H1 (cell line): Measurements from ENCODE around the gene TPSG1. TPM values are rescaled to one million over a fixed set of nuclear protein-coding genes. Genes with fewer than 3 reads are reported as not detected.
"Not testable (repeated sequence)": the region's sequence is repeated elsewhere in the genome, so short reads cannot be mapped to it uniquely, and the experiment has no call there.

Experiments used
- CTCF ChIA-PET: fragments of 300-600 bp; sonication (Branson Sonifier 250); formaldehyde crosslinking; loops from one replicate; lab custom pipeline; 2021; ENCODE audit not compliant: partially characterized antibody; lab: Charles Lee
- POLR2A ChIA-PET: fragments of 300-600 bp; sonication (Branson Sonifier 250); formaldehyde crosslinking; loops from one replicate; lab custom pipeline; 2021; ENCODE audit warnings: inconsistent platforms; ENCODE audit not compliant: partially characterized antibody; lab: Charles Lee
- DNase-seq, 2 experiments: peaks; one replicate each; pipeline versions ENCODE4 v3.0.0 to v3.0.0-alpha.2; 2010 to 2022; ENCODE audit warnings: low spot score in 2 of 2, low read depth in 1 of 2, mixed read lengths in 1 of 2
- FAIRE-seq: peaks from 2 replicates; lab custom pipeline; 2011; peaks lifted over from hg19 to GRCh38; lab: Jason Lieb, UNC
- H2AFZ ChIP-seq: 2 replicates; pipeline ENCODE4 v1.8.1; 2012; ENCODE audit warnings: low read length, inconsistent platforms
- H2AK5ac ChIP-seq: 2 replicates; pipeline ENCODE4 v1.6.1; 2013; ENCODE audit warnings: low read depth, low read length
- H2BK120ac ChIP-seq: replicated peaks from 2 replicates; pipeline ENCODE3; 2013; ENCODE audit warnings: low read depth, low read length, inconsistent platforms
- H2BK12ac ChIP-seq: 2 replicates; pipeline ENCODE4 v1.6.1; 2013; ENCODE audit warnings: low read depth, low read length
- H2BK15ac ChIP-seq: 2 replicates; pipeline ENCODE4 v1.6.1; 2013; ENCODE audit warnings: low read length
- H2BK20ac ChIP-seq: 2 replicates; pipeline ENCODE4 v1.6.1; 2013; ENCODE audit warnings: low read length
- H2BK5ac ChIP-seq: 2 replicates; pipeline ENCODE4 v1.6.1; 2013; ENCODE audit warnings: low read depth, low read length
- H3K14ac ChIP-seq: 2 replicates; pipeline ENCODE4 v1.6.1; 2013; ENCODE audit warnings: inconsistent platforms; ENCODE audit not compliant: insufficient read length
- H3K18ac ChIP-seq: 2 replicates; pipeline ENCODE4 v1.6.1; 2013; ENCODE audit warnings: low read length; ENCODE audit errors: extremely low read depth
- H3K23ac ChIP-seq: 2 replicates; pipeline ENCODE4 v1.6.1; 2013; ENCODE audit warnings: inconsistent platforms; ENCODE audit not compliant: insufficient read length
- H3K23me2 ChIP-seq: 2 replicates; pipeline ENCODE4 v1.6.1; 2013; ENCODE audit warnings: low read depth, low read length
- H3K27ac ChIP-seq: 2 replicates; pipeline ENCODE4 v1.6.1; 2011; ENCODE audit warnings: low read depth, low read length, inconsistent platforms
- H3K27me3 ChIP-seq, 4 experiments: replicated peaks in 1 of 4; 1 replicate in 1 of 4; 2 replicates in 3 of 4; pipeline versions ENCODE4 v1.6.1 to v1.8.1; 2011 to 2013; ENCODE audit warnings: low read length in 3 of 4, mild to moderate bottlenecking in 3 of 4, inconsistent platforms in 2 of 4, mixed read lengths in 2 of 4, moderate library complexity in 1 of 4; ENCODE audit not compliant: control insufficient read depth in 3 of 4, insufficient read depth in 3 of 4; ENCODE audit errors: extremely low read depth in 1 of 4
- H3K36me3 ChIP-seq, 4 experiments: 2 replicates each; pipeline versions ENCODE4 v1.6.1 to v1.8.1; 2011 to 2013; ENCODE audit warnings: mild to moderate bottlenecking in 4 of 4, low read length in 3 of 4, moderate library complexity in 2 of 4, control low read depth in 1 of 4, inconsistent platforms in 1 of 4; ENCODE audit not compliant: insufficient read depth in 4 of 4, control insufficient read depth in 2 of 4
- H3K4ac ChIP-seq: replicated peaks from 2 replicates; pipeline ENCODE3; 2013; ENCODE audit warnings: low read length, low read depth, mixed read lengths, inconsistent platforms; ENCODE audit not compliant: insufficient read length
- H3K4me1 ChIP-seq, 4 experiments: replicated peaks in 1 of 4; 1 replicate in 1 of 4; 2 replicates in 3 of 4; pipeline versions ENCODE4 v1.6.1 to v1.8.1; 2011 to 2013; ENCODE audit warnings: low read length in 3 of 4, inconsistent platforms in 2 of 4, mixed read lengths in 1 of 4; ENCODE audit not compliant: insufficient read depth in 4 of 4, control insufficient read depth in 3 of 4
- H3K4me2 ChIP-seq, 2 experiments: 2 replicates each; pipeline versions ENCODE4 v1.6.1 to v1.8.1; 2011 to 2013; ENCODE audit warnings: low read depth in 2 of 2, low read length in 2 of 2, control low read depth in 1 of 2, inconsistent platforms in 1 of 2, mild to moderate bottlenecking in 1 of 2; ENCODE audit not compliant: insufficient read depth in 1 of 2
- H3K4me3 ChIP-seq, 4 experiments: fragments of 200-600, 300-600 bp in 1 of 4; sonication (generic), shearing (Covaris generic), sonication (Bioruptor Twin) in 1 of 4; 2 replicates each; pipeline versions ENCODE4 v1.5.1 to v1.8.1; 2011 to 2016; ENCODE audit warnings: low read length in 4 of 4, low read depth in 3 of 4, control low read depth in 2 of 4, inconsistent platforms in 2 of 4, mild to moderate bottlenecking in 2 of 4, mixed read lengths in 1 of 4, moderate library complexity in 1 of 4; ENCODE audit not compliant: insufficient read depth in 2 of 4; ENCODE audit errors: extremely low read depth in 1 of 4
- H3K56ac ChIP-seq: replicated peaks from 2 replicates; pipeline ENCODE3; 2013; ENCODE audit warnings: low read depth, mild to moderate bottlenecking, mixed read lengths, low read length, inconsistent platforms; ENCODE audit not compliant: insufficient read length
- H3K79me1 ChIP-seq: 2 replicates; pipeline ENCODE4 v1.6.1; 2013; ENCODE audit warnings: low read depth, low read length, control low read depth
- H3K79me2 ChIP-seq, 2 experiments: 2 replicates each; pipeline versions ENCODE4 v1.6.1 to v1.8.1; 2012 to 2013; ENCODE audit warnings: low read length in 2 of 2, mild to moderate bottlenecking in 2 of 2, inconsistent platforms in 1 of 2; ENCODE audit not compliant: insufficient read depth in 2 of 2, control insufficient read depth in 1 of 2
- H3K9ac ChIP-seq, 4 experiments: replicated peaks in 1 of 4; 1 replicate in 1 of 4; 2 replicates in 3 of 4; pipeline versions ENCODE4 v1.6.1 to v1.8.1; 2011 to 2013; ENCODE audit warnings: low read depth in 3 of 4, low read length in 3 of 4, control low read depth in 2 of 4, mild to moderate bottlenecking in 2 of 4, moderate library complexity in 2 of 4, inconsistent platforms in 1 of 4; ENCODE audit errors: extremely low read depth in 1 of 4
- H3K9me3 ChIP-seq, 2 experiments: 2 replicates each; pipeline versions ENCODE4 v1.6.1 to v1.8.1; 2012 to 2013; ENCODE audit warnings: mild to moderate bottlenecking in 2 of 2, moderate library complexity in 2 of 2, control low read depth in 1 of 2, inconsistent platforms in 1 of 2, low read depth in 1 of 2, low read length in 1 of 2, mixed read lengths in 1 of 2; ENCODE audit not compliant: insufficient read depth in 2 of 2
- H4K20me1 ChIP-seq, 2 experiments: replicated peaks in 1 of 2; 2 replicates each; pipeline versions ENCODE3 to v1.8.1; 2011 to 2013; ENCODE audit warnings: inconsistent platforms in 2 of 2, low read length in 2 of 2, mild to moderate bottlenecking in 1 of 2; ENCODE audit not compliant: insufficient read depth in 2 of 2, control insufficient read depth in 1 of 2
- H4K5ac ChIP-seq: 2 replicates; pipeline ENCODE4 v1.6.1; 2013; ENCODE audit warnings: low read length, low read depth, mixed read lengths, inconsistent platforms; ENCODE audit not compliant: insufficient read length
- H4K8ac ChIP-seq: 2 replicates; pipeline ENCODE4 v1.8.0; 2013; ENCODE audit warnings: mild to moderate bottlenecking, moderate library complexity, low read length, inconsistent platforms; ENCODE audit not compliant: insufficient read depth; ENCODE audit errors: extremely low read depth
- H4K91ac ChIP-seq: replicated peaks from 2 replicates; pipeline ENCODE3; 2013; ENCODE audit warnings: low read length, mixed read lengths, inconsistent platforms; ENCODE audit not compliant: insufficient read length
- WGBS, 2 experiments: shearing (Covaris generic) in 1 of 2; methylation state at CpG; one replicate each; pipeline versions ENCODE4 v1.1.6 to v1.1.7; 2013 to 2015; ENCODE audit warnings: low lambda C conversion rate in 2 of 2, mixed read lengths in 2 of 2, inconsistent platforms in 1 of 2, low coverage in 1 of 2, missing lambda C conversion rate in 1 of 2; ENCODE audit not compliant: insufficient replicate concordance in 2 of 2, insufficient coverage in 1 of 2, insufficient read length in 1 of 2; ENCODE audit errors: extremely low coverage in 1 of 2, missing lambda C conversion rate in 1 of 2; 5-methylcytosine and 5-hydroxymethylcytosine counted together
- polyA plus RNA-seq, 7 experiments: library from polyadenylated mRNA; depleted of rRNA in 3 of 7; stranded (reverse) in 5 of 7; unstranded in 2 of 7; fragments of >200 nt in 5 of 7; fragments of 200-250 nt in 2 of 7; gene quantifications; 1 replicate in 5 of 7; 2 replicates in 1 of 7; 4 replicates in 1 of 7; pipeline versions ENCODE4 v1.2.1 to v1.2.3, GENCODE V29; 2011 to 2013; ENCODE audit warnings: missing spikeins in 2 of 7, mixed read lengths in 2 of 7
- total RNA-seq: library from RNA; stranded (reverse); fragmentation: NEBNext Ultra II Directional; extraction: Animal tissue kit (Norgen Biotek cat#: 25700); gene quantifications from 2 replicates; pipeline ENCODE4 v1.2.1, GENCODE V29; 2021

TPSG1 gene
- total and polyA plus RNA-seq, 2 of the 8 experiments (the other 6 are each of a cell fraction or from before 2014, with no cell fraction given) = not detected

GRCh38 chr16:1243363-1243762 lies 18.3 kb upstream of the TPSG1 start:
- H2BK20ac ChIP-seq, H2BK12ac ChIP-seq, CTCF ChIA-PET, POLR2A ChIA-PET, H3K36me3 ChIP-seq, H3K18ac ChIP-seq, H3K9me3 ChIP-seq, H2BK120ac ChIP-seq, H4K5ac ChIP-seq, H3K4me2 ChIP-seq, H3K9ac ChIP-seq, H2BK5ac ChIP-seq, H3K4ac ChIP-seq, H4K20me1 ChIP-seq, H3K27ac ChIP-seq, FAIRE-seq, H3K79me2 ChIP-seq, H3K23ac ChIP-seq, H3K4me3 ChIP-seq, H3K56ac ChIP-seq, H2AK5ac ChIP-seq, H3K14ac ChIP-seq, DNase-seq, H3K23me2 ChIP-seq, H3K79me1 ChIP-seq, H2BK15ac ChIP-seq, H2AFZ ChIP-seq, H4K91ac ChIP-seq, H4K8ac ChIP-seq, H3K4me1 ChIP-seq: not testable (repeated sequence)
- WGBS, 2 experiments = 79% methylated on average over 4 of the region's 11 CpGs; no CpG with 5 or more reads in 1 of the 2 experiments
- H3K27me3 ChIP-seq = peaks cover 0 to 11% (median 4%) of the 10 kb centered on the region in 4 experiments; a peak in 3 of 7 replicates

- H2AFZ ChIP-seq, H2BK120ac ChIP-seq, H3K18ac ChIP-seq, H3K56ac ChIP-seq, POLR2A ChIA-PET, H2BK20ac ChIP-seq, H2BK15ac ChIP-seq, H3K79me1 ChIP-seq, H2BK5ac ChIP-seq, H4K8ac ChIP-seq, H3K23ac ChIP-seq, H3K27ac ChIP-seq, H3K4me3 ChIP-seq, H4K20me1 ChIP-seq, H3K23me2 ChIP-seq, H3K9ac ChIP-seq, FAIRE-seq, H3K79me2 ChIP-seq, H3K9me3 ChIP-seq, H3K14ac ChIP-seq, H4K91ac ChIP-seq, H3K36me3 ChIP-seq, H3K27me3 ChIP-seq, H3K4ac ChIP-seq, H2BK12ac ChIP-seq, H2AK5ac ChIP-seq, H4K5ac ChIP-seq, H3K4me2 ChIP-seq, CTCF ChIA-PET, DNase-seq, H3K4me1 ChIP-seq: not testable (repeated sequence)
- 96% methylated on average over 5 of the region's 15 CpGs; no CpG with 5 or more reads in 1 of the 2 experiments for WGBS, 2 experiments
These were observed 16.0 kb upstream of the TPSG1 start for GRCh38 chr16:1241081-1241480.
